Mesodermal cell (in vitro differentiated cells): ENCODE measurements around the gene PRKCI.

Experiments
- H3K27ac ChIP-seq: 2 replicates; pipeline ENCODE4 v1.7.0; 2013; ENCODE audit warnings: mild to moderate bottlenecking, low read depth, low read length, moderate library complexity; ENCODE audit not compliant: severe bottlenecking
- H3K36me3 ChIP-seq: 2 replicates; pipeline ENCODE4 v1.7.1; 2013; ENCODE audit warnings: mild to moderate bottlenecking, low read length, moderate library complexity; ENCODE audit not compliant: control insufficient read depth, insufficient read depth
- H3K4me1 ChIP-seq: one replicate; pipeline ENCODE4 v1.7.1; 2013; ENCODE audit warnings: mild to moderate bottlenecking, low read length; ENCODE audit not compliant: insufficient read depth, control insufficient read depth, poor library complexity, severe bottlenecking
- H3K4me3 ChIP-seq: 2 replicates; pipeline ENCODE4 v1.7.0; 2013; ENCODE audit warnings: low read length, control low read depth, mild to moderate bottlenecking; ENCODE audit not compliant: insufficient read depth, poor library complexity, severe bottlenecking; ENCODE audit errors: extremely low read depth
- H3K9me3 ChIP-seq: 2 replicates; pipeline ENCODE4 v1.7.1; 2013; ENCODE audit warnings: mild to moderate bottlenecking, low read length, moderate library complexity; ENCODE audit not compliant: control insufficient read depth
- WGBS, 2 experiments: methylation state at CpG; one replicate each; pipeline ENCODE4 v1.1.5; 2013; ENCODE audit warnings: missing lambda C conversion rate in 2 of 2; ENCODE audit not compliant: insufficient coverage in 2 of 2; 5-methylcytosine and 5-hydroxymethylcytosine counted together

Gene PRKCI

DNA sequence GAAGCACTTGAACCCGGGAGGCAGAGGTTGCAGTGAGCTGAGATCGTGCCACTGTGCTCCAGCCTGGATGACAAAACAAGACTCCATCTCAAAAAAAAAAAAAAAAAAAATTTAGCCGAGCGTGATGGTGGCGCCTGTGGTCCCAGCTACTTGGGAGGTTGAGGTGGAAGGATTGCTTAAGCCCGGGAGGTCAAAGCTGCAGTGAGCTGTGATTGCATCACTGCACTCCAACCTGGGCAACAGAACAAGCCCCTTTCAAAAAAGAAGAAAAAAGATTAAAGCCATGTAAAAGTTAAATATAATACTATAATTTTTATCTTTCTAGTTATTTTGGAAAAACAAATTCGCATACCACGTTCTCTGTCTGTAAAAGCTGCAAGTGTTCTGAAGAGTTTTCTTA is 73.4 kb downstream of the PRKCI start:
- Histone ChIP-seq H3K36me3 (peaks cover 69% of the 10 kb centered on the region), H3K9me3 (no peaks in the 10 kb centered on the region)
- 88% methylated on average over 3 of the region's 8 CpGs; no CpG with 5 or more reads in 1 of the 2 experiments for WGBS, 2 experiments

GRCh38 chr3:170296703-170297102 is 74.5 kb downstream of the PRKCI start:
- Histone ChIP-seq H3K27ac (no peak overlapping the region), H3K4me1 (no peaks in the 10 kb centered on the region)

More for the DNA sequence above, 73.4 kb downstream of the PRKCI start:
- no peak overlapping the region for H3K4me3 ChIP-seq
- H3K27ac ChIP-seq, result no peak overlapping the region
- H3K4me1 ChIP-seq, result no peaks in the 10 kb centered on the region

DNA sequence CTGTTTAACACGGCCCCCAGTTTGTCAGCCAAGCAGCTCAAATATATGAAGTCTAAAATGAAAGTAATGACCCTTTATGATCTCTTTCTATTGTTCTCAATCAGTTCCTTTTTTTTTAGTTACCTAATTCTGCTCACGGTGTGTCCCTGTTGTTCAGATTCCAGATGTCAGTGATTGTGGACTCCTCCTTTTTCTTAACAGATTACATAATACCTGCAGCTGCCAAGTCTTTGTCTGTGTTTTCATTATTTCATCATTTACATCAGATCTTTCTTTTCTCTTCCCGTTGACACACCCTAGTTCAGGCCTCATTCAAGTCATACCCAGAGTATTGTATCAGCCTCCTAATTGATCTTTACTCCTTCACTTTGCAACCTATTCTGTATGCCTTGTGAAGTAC is 79.2 kb downstream of the PRKCI start:
- Histone ChIP-seq H3K27ac (no peak overlapping the region), H3K36me3 (peaks cover 52% of the 10 kb centered on the region), H3K9me3 (no peaks in the 10 kb centered on the region), H3K4me1 (no peaks in the 10 kb centered on the region), H3K4me3 (no peak overlapping the region)
- WGBS, 2 experiments, result 96 to 97% methylated on average over 2 to 3 of the region's 3 CpGs

More at GRCh38 chr3:170296703-170297102, 74.5 kb downstream of the PRKCI start:
- Histone ChIP-seq H3K9me3 (no peaks in the 10 kb centered on the region), H3K4me3 (no peak overlapping the region), H3K36me3 (peaks cover 70% of the 10 kb centered on the region)

GRCh38 chr3:170302008-170302407 is 79.8 kb downstream of the PRKCI start:
- Histone ChIP-seq H3K4me1 (no peaks in the 10 kb centered on the region), H3K36me3 (peaks cover 48% of the 10 kb centered on the region)
- WGBS, 2 experiments, result 92 to 100% methylated on average over 1 of the region's 1 CpG

GRCh38 chr3:170306015-170306414 is 83.8 kb downstream of the PRKCI start:
- Histone ChIP-seq H3K27ac (no peak overlapping the region), H3K36me3 (peaks cover 16% of the 10 kb centered on the region), H3K4me3 (no peak overlapping the region), H3K9me3 (no peaks in the 10 kb centered on the region), H3K4me1 (peaks cover 5% of the 10 kb centered on the region)
- WGBS, 2 experiments, result 83% methylated on average over 1 of the region's 2 CpGs; no CpG with 5 or more reads in 1 of the 2 experiments

More at GRCh38 chr3:170302008-170302407, 79.8 kb downstream of the PRKCI start:
- no peak overlapping the region for H3K27ac ChIP-seq
- no peaks in the 10 kb centered on the region for H3K9me3 ChIP-seq
- H3K4me3 ChIP-seq, result no peak overlapping the region

DNA sequence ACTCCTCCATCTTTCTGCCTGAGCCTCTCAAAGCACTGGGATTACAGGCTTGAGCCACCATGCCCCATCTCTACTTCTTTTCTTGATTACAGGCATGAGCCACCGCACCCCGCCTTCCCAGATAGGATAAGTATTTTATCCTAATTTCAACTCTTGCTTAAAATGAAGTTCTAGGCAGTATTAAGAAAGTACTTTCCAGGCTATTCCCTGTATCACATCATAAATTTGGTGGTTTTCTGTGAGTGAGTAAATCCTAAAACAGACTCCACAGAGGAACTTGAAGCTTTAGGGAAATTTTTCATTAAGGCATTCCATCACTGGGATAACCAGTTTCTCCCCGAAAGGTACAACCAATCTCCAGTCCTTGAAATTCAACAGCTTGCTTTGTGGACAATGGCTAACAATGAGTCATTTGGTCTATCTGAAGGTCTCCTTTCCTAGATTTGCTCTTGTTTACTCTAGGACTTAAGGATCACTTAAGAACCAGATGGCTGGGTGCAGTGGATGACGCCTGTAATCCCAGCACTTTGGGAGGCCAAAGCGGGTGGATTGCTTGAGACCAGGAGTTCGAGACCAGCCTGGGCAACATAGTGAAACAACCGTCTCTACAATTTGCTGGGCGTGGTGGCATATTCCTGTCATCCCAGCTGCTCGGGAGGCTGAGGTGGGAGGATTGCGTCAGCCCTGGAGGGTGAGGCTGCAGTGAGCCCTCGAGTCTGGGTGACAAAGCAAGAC is 85.6 kb downstream of the PRKCI start:
- no peak overlapping the region for H3K4me3 ChIP-seq
- H3K4me1 ChIP-seq, result peaks cover 5% of the 10 kb centered on the region
- 92 to 94% methylated on average over 6 to 10 of the region's 11 CpGs for WGBS, 2 experiments
- H3K27ac ChIP-seq, result no peak overlapping the region
- H3K36me3 ChIP-seq, result no peaks in the 10 kb centered on the region
- H3K9me3 ChIP-seq, result no peaks in the 10 kb centered on the region

- Histone ChIP-seq H3K4me3 (no peak overlapping the region), H3K4me1 (peaks cover 5% of the 10 kb centered on the region), H3K9me3 (no peaks in the 10 kb centered on the region), H3K27ac (no peak overlapping the region), H3K36me3 (no peaks in the 10 kb centered on the region)
- 88% methylated on average over 1 of the region's 1 CpG for WGBS, 2 experiments
Measured at GRCh38 chr3:170309046-170309445, 86.8 kb downstream of the PRKCI start.

DNA sequence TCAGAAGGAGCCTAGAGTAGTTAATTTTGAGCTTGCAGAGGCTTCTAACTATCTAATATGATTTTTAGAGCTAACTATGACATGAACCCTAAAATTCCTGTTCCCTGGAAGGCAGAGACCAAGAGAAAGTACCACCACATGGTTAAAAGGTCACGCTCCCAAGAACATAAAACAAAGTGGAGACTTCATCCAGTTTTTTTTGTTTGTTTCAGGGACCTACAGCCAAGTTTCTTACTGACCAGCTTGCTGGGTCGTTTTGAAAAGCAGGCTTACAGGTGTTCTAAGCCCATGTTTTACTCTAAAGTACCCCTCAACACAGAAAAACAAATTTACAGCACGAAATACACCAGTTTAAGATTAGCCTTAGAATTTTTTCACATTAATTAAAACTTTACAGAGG is 95.7 kb downstream of the PRKCI start:
- Histone ChIP-seq H3K4me3 (no peak overlapping the region), H3K36me3 (no peaks in the 10 kb centered on the region), H3K9me3 (peaks cover 4% of the 10 kb centered on the region), H3K27ac (no peak overlapping the region), H3K4me1 (peaks cover 6% of the 10 kb centered on the region)
- WGBS, 2 experiments, result 67 to 73% methylated on average over 2 to 3 of the region's 3 CpGs

DNA sequence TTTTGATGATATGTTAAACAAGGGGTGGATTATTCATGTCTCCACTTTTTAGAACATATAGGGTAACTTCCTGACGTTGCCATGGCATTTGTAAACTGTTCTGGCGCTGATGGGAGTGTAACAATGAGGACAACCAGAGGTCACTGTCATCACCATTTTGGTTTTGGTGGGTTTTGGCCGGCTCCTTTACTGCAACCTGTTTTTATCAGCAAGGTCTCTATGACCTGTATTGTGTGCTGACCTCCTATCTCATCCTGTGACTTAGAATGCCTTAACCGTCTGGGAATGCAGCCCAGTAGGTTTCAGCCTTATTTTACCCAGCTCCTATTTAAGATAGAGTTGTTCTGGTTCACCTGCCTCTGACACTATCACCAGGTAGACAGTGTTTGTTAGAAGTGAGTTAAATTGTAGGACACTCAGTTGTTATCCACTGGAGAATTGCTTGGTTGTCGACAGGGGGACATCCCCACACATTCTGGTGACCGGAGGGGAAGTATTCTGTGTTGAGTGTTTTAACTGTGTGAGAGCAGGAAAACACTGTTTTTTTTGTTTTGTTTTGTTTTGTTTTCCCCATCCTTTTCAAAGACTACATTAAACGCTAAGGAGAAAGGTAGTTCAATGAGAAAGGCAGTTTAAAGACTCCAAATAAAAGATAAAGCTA is 98.4 kb downstream of the PRKCI start:
- peaks cover 10% of the 10 kb centered on the region for H3K4me1 ChIP-seq
- H3K4me3 ChIP-seq, result no peak overlapping the region
- WGBS, 2 experiments, result 84 to 86% methylated on average over 3 to 4 of the region's 7 CpGs
- H3K9me3 ChIP-seq, result peaks cover 4% of the 10 kb centered on the region
- no peak overlapping the region for H3K27ac ChIP-seq
- H3K36me3 ChIP-seq, result no peaks in the 10 kb centered on the region

GRCh38 chr3:170321321-170322034 is 99.3 kb downstream of the PRKCI start:
- Histone ChIP-seq H3K27ac (no peak overlapping the region), H3K36me3 (no peaks in the 10 kb centered on the region), H3K4me3 (no peak overlapping the region), H3K9me3 (peaks cover 6% of the 10 kb centered on the region), H3K4me1 (peaks cover 10% of the 10 kb centered on the region)
- WGBS, 2 experiments, result 90 to 92% methylated on average over 8 to 9 of the region's 11 CpGs
